GM23248 (cell line): Measurements from ENCODE around the gene RNU1-4.
"Not testable (repeated sequence)": the region's sequence is repeated elsewhere in the genome, so short reads cannot be mapped to it uniquely, and the experiment has no call there.

Experiments used
- EZH2 ChIP-seq: fragments of 200-600 bp; sonication (generic); IDR thresholded peaks from 2 replicates; pipeline ENCODE4 v1.6.1; 2018; ENCODE audit warnings: antibody characterized with exemption, mild to moderate bottlenecking; ENCODE audit not compliant: insufficient read depth, poor library complexity, severe bottlenecking
- EZH2phosphoT487 ChIP-seq: fragments of 200-600 bp; sonication (generic); IDR thresholded peaks from 2 replicates; pipeline ENCODE4 v1.6.1; 2018; ENCODE audit warnings: antibody characterized with exemption, moderate library complexity, mild to moderate bottlenecking, low read depth; ENCODE audit not compliant: insufficient read depth

- not testable (repeated sequence) for TF ChIP-seq EZH2, EZH2phosphoT487
These were observed 9.9 kb downstream of the RNU1-4 start for GRCh38 chr1:16749910-16750888.
